Measurements from ENCODE around the gene KREMEN1.
"Not testable (repeated sequence)": the region's sequence is repeated elsewhere in the genome, so short reads cannot be mapped to it uniquely, and the experiment has no call there.

Gene KREMEN1

GRCh38 chr22:29032584-29032983, 40.3 kb upstream of the KREMEN1 start:
- no peaks in the 10 kb centered on the region for H3K27me3 ChIP-seq (ENCODE audit: low read depth, low read length)
- H3K4me3 ChIP-seq (ENCODE audit: low read depth in 1 of 2, low read length in 2 of 2): no peak overlapping the region
- peaks cover 11 to 16% of the 10 kb centered on the region in 2 donors for H3K4me1 ChIP-seq (ENCODE audit: control insufficient read depth in 1 of 2, insufficient read depth in 2 of 2, low read length in 2 of 2)
- no peak overlapping the region for H3K27ac ChIP-seq (ENCODE audit: low read length)
- no peaks in the 10 kb centered on the region for H3K9me3 ChIP-seq (ENCODE audit: control insufficient read depth in 1 of 2, low read length in 2 of 2)
- H3K36me3 ChIP-seq (ENCODE audit: control insufficient read depth in 1 of 2, insufficient read depth in 2 of 2, low read length in 2 of 2): no peaks in the 10 kb centered on the region

GRCh38 chr22:29037340-29037932, 35.4 kb upstream of the KREMEN1 start:
- Histone ChIP-seq H3K27ac (ENCODE audit: low read length) (no peak overlapping the region), H3K9me3 (ENCODE audit: control insufficient read depth in 1 of 2, low read length in 2 of 2) (no peaks in the 10 kb centered on the region), H3K4me3 (ENCODE audit: low read depth in 1 of 2, low read length in 2 of 2) (no peak overlapping the region), H3K4me1 (ENCODE audit: control insufficient read depth in 1 of 2, insufficient read depth in 2 of 2, low read length in 2 of 2) (peaks cover 4% of the 10 kb centered on the region in 2 donors), H3K27me3 (ENCODE audit: low read depth, low read length) (no peaks in the 10 kb centered on the region), H3K36me3 (ENCODE audit: control insufficient read depth in 1 of 2, insufficient read depth in 2 of 2, low read length in 2 of 2) (no peaks in the 10 kb centered on the region)

GRCh38 chr22:29039148-29039547, 33.7 kb upstream of the KREMEN1 start:
- peaks cover 4% of the 10 kb centered on the region in 2 donors for H3K4me1 ChIP-seq (ENCODE audit: control insufficient read depth in 1 of 2, insufficient read depth in 2 of 2, low read length in 2 of 2)
- H3K36me3 ChIP-seq (ENCODE audit: control insufficient read depth in 1 of 2, insufficient read depth in 2 of 2, low read length in 2 of 2): peaks cover 0 to 9% of the 10 kb centered on the region in 2 donors
- no peaks in the 10 kb centered on the region for H3K9me3 ChIP-seq (ENCODE audit: control insufficient read depth in 1 of 2, low read length in 2 of 2)
- H3K27me3 ChIP-seq (ENCODE audit: low read depth, low read length): no peaks in the 10 kb centered on the region
- H3K4me3 ChIP-seq (ENCODE audit: low read depth in 1 of 2, low read length in 2 of 2): no peak overlapping the region
- H3K27ac ChIP-seq (ENCODE audit: low read length): no peak overlapping the region

- not testable (repeated sequence) for H3K27ac ChIP-seq (ENCODE audit: low read length); H3K27me3 ChIP-seq (ENCODE audit: low read depth, low read length); H3K4me1 ChIP-seq (ENCODE audit: control insufficient read depth in 1 of 2, insufficient read depth in 2 of 2, low read length in 2 of 2); H3K9me3 ChIP-seq (ENCODE audit: control insufficient read depth in 1 of 2, low read length in 2 of 2); H3K4me3 ChIP-seq (ENCODE audit: low read depth in 1 of 2, low read length in 2 of 2)
- peaks cover 0 to 14% of the 10 kb centered on the region in 2 donors for H3K36me3 ChIP-seq (ENCODE audit: control insufficient read depth in 1 of 2, insufficient read depth in 2 of 2, low read length in 2 of 2)
These were observed 33.2 kb upstream of the KREMEN1 start for GRCh38 chr22:29039684-29040083.

- Histone ChIP-seq H3K4me1 (ENCODE audit: control insufficient read depth in 1 of 2, insufficient read depth in 2 of 2, low read length in 2 of 2) (peaks cover 4% of the 10 kb centered on the region in 2 donors), H3K27me3 (ENCODE audit: low read depth, low read length) (no peaks in the 10 kb centered on the region), H3K36me3 (ENCODE audit: control insufficient read depth in 1 of 2, insufficient read depth in 2 of 2, low read length in 2 of 2) (peaks cover 0 to 19% of the 10 kb centered on the region in 2 donors), H3K9me3 (ENCODE audit: control insufficient read depth in 1 of 2, low read length in 2 of 2) (no peaks in the 10 kb centered on the region), H3K27ac (ENCODE audit: low read length) (no peak overlapping the region), H3K4me3 (ENCODE audit: low read depth in 1 of 2, low read length in 2 of 2) (no peak overlapping the region)
These were observed 32.2 kb upstream of the KREMEN1 start for GRCh38 chr22:29040385-29041275.

GRCh38 chr22:29041408-29041807, 31.4 kb upstream of the KREMEN1 start:
- Histone ChIP-seq H3K36me3 (ENCODE audit: control insufficient read depth in 1 of 2, insufficient read depth in 2 of 2, low read length in 2 of 2) (peaks cover 0 to 26% of the 10 kb centered on the region in 2 donors), H3K4me3 (ENCODE audit: low read depth in 1 of 2, low read length in 2 of 2) (no peak overlapping the region), H3K9me3 (ENCODE audit: control insufficient read depth in 1 of 2, low read length in 2 of 2) (no peaks in the 10 kb centered on the region), H3K4me1 (ENCODE audit: control insufficient read depth in 1 of 2, insufficient read depth in 2 of 2, low read length in 2 of 2) (peaks cover 4% of the 10 kb centered on the region in 2 donors), H3K27ac (ENCODE audit: low read length) (no peak overlapping the region), H3K27me3 (ENCODE audit: low read depth, low read length) (no peaks in the 10 kb centered on the region)

GRCh38 chr22:29043906-29044575, 28.8 kb upstream of the KREMEN1 start:
- H3K27me3 ChIP-seq (ENCODE audit: low read depth, low read length): no peaks in the 10 kb centered on the region
- no peak overlapping the region for H3K4me3 ChIP-seq (ENCODE audit: low read depth in 1 of 2, low read length in 2 of 2)
- peaks cover 0 to 4% of the 10 kb centered on the region in 2 donors for H3K4me1 ChIP-seq (ENCODE audit: control insufficient read depth in 1 of 2, insufficient read depth in 2 of 2, low read length in 2 of 2)
- H3K27ac ChIP-seq (ENCODE audit: low read length): no peak overlapping the region
- no peaks in the 10 kb centered on the region for H3K9me3 ChIP-seq (ENCODE audit: control insufficient read depth in 1 of 2, low read length in 2 of 2)
- H3K36me3 ChIP-seq (ENCODE audit: control insufficient read depth in 1 of 2, insufficient read depth in 2 of 2, low read length in 2 of 2): peaks cover 13 to 49% of the 10 kb centered on the region in 2 donors

GRCh38 chr22:29044657-29045176, 28.1 kb upstream of the KREMEN1 start:
- Histone ChIP-seq H3K27ac (ENCODE audit: low read length) (no peak overlapping the region), H3K36me3 (ENCODE audit: control insufficient read depth in 1 of 2, insufficient read depth in 2 of 2, low read length in 2 of 2) (peaks cover 13 to 56% of the 10 kb centered on the region in 2 donors), H3K9me3 (ENCODE audit: control insufficient read depth in 1 of 2, low read length in 2 of 2) (no peaks in the 10 kb centered on the region), H3K27me3 (ENCODE audit: low read depth, low read length) (no peaks in the 10 kb centered on the region), H3K4me1 (ENCODE audit: control insufficient read depth in 1 of 2, insufficient read depth in 2 of 2, low read length in 2 of 2) (peaks cover 0 to 4% of the 10 kb centered on the region in 2 donors), H3K4me3 (ENCODE audit: low read depth in 1 of 2, low read length in 2 of 2) (no peak overlapping the region)

- Histone ChIP-seq H3K4me1 (ENCODE audit: control insufficient read depth in 1 of 2, insufficient read depth in 2 of 2, low read length in 2 of 2) (no peaks in the 10 kb centered on the region), H3K36me3 (ENCODE audit: control insufficient read depth in 1 of 2, insufficient read depth in 2 of 2, low read length in 2 of 2) (peaks cover 13 to 53% of the 10 kb centered on the region in 2 donors), H3K27me3 (ENCODE audit: low read depth, low read length) (no peaks in the 10 kb centered on the region), H3K4me3 (ENCODE audit: low read depth in 1 of 2, low read length in 2 of 2) (no peak overlapping the region), H3K9me3 (ENCODE audit: control insufficient read depth in 1 of 2, low read length in 2 of 2) (no peaks in the 10 kb centered on the region), H3K27ac (ENCODE audit: low read length) (no peak overlapping the region)
These were observed 23.8 kb upstream of the KREMEN1 start for GRCh38 chr22:29048822-29049654.

GRCh38 chr22:29049655-29050263, 23.1 kb upstream of the KREMEN1 start:
- H3K27me3 ChIP-seq (ENCODE audit: low read depth, low read length): no peaks in the 10 kb centered on the region
- H3K4me1 ChIP-seq (ENCODE audit: control insufficient read depth in 1 of 2, insufficient read depth in 2 of 2, low read length in 2 of 2): no peaks in the 10 kb centered on the region
- peaks cover 13 to 46% of the 10 kb centered on the region in 2 donors for H3K36me3 ChIP-seq (ENCODE audit: control insufficient read depth in 1 of 2, insufficient read depth in 2 of 2, low read length in 2 of 2)
- no peak overlapping the region for H3K27ac ChIP-seq (ENCODE audit: low read length)
- no peak overlapping the region for H3K4me3 ChIP-seq (ENCODE audit: low read depth in 1 of 2, low read length in 2 of 2)
- H3K9me3 ChIP-seq (ENCODE audit: control insufficient read depth in 1 of 2, low read length in 2 of 2): no peaks in the 10 kb centered on the region

Measured in muscle layer of duodenum (tissue), 2 donors.